ENCODE measurements around the gene ZNF511. TPM values are rescaled to one million over a fixed set of nuclear protein-coding genes. Genes with fewer than 3 reads are reported as not detected.

Gene ZNF511
- total and polyA plus RNA-seq, 2 of the 4 experiments (the other 2 are of a cell fraction) = 13.6 to 32.6 TPM

GRCh38 chr10:133303206-133303605 is 5.5 kb upstream of the ZNF511 start:
- no peak overlapping the region for H2BK5ac ChIP-seq (ENCODE audit: low read depth, low read length, poor library complexity, severe bottlenecking)
- H3K14ac ChIP-seq (replicated peaks; ENCODE audit: low read depth, low read length) = no peak overlapping the region
- H3K36me3 ChIP-seq (ENCODE audit: control insufficient read depth, insufficient read depth, low read length) = peaks cover 26% of the 10 kb centered on the region
- H2AFZ ChIP-seq (replicated peaks; ENCODE audit: low read length, poor library complexity) = no peak overlapping the region
- in situ Hi-C loops (cut with MboI; ENCODE audit: low sequenced_read_pairs) = no loop called here
- intact Hi-C loops (cut with micrococcal nuclease) = no loop called here
- no peaks in the 10 kb centered on the region for H3K9me3 ChIP-seq (ENCODE audit: control insufficient read depth, insufficient read depth, low read length)
- no peak overlapping the region for H2BK20ac ChIP-seq (ENCODE audit: low read depth, low read length)
- ChIA-PET POLR2A (ENCODE audit: unreplicated experiment) (no interaction called here), CTCF (interaction anchor here (1.2 kb wide), 1 partner anchor 159 kb away, joined by 4 read pairs; no protein-coding TSS in a partner anchor)
- H4K8ac ChIP-seq (ENCODE audit: low read depth in 2 of 2, low read length in 2 of 2) = no peak overlapping the region
- H3K4me3 ChIP-seq (ENCODE audit: insufficient read depth, low read depth, low read length) = no peak overlapping the region
- H2AK5ac ChIP-seq (ENCODE audit: low read depth, low read length) = no peak overlapping the region
- peaks cover 15 to 55% of the 10 kb centered on the region in 2 experiments for H3K79me1 ChIP-seq (ENCODE audit: low read depth in 1 of 2, low read length in 2 of 2)
- no peaks in the 10 kb centered on the region for H3K27me3 ChIP-seq (ENCODE audit: control insufficient read depth, insufficient read depth, low read length)
- no peak overlapping the region for H2BK15ac ChIP-seq (ENCODE audit: low read depth, low read length)
- H3K27ac ChIP-seq (ENCODE audit: insufficient read depth, low read length) = no peak overlapping the region
- ATAC-seq (ENCODE audit: low read depth) (no peak), DNase-seq (no peak)
- H3K4me1 ChIP-seq (ENCODE audit: control insufficient read depth, insufficient read depth, low read length) = peaks cover 5% of the 10 kb centered on the region
- H3K23ac ChIP-seq (ENCODE audit: low read depth, low read length) = no peak overlapping the region
- no peak overlapping the region for H4K5ac ChIP-seq (ENCODE audit: low read depth, low read length)
- TF ChIP-seq RFX5 (IDR thresholded peaks at IDR 0.05; ENCODE audit: low read depth, low read length) = no peak
- TF ChIP-seq FOS (IDR thresholded peaks at IDR 0.05; ENCODE audit: low read depth, low read length) = no peak
- no peak for TF ChIP-seq CTCF (conservative IDR thresholded peaks at IDR 0.05; ENCODE audit: low read depth, low read length)
- TF ChIP-seq RAD21 (IDR thresholded peaks at IDR 0.05; ENCODE audit: low read length) = no peak
- no peak for TF ChIP-seq MAFK (IDR thresholded peaks at IDR 0.05; ENCODE audit: low read depth, low read length)
- no peak for TF ChIP-seq POLR2A (IDR thresholded peaks at IDR 0.05; ENCODE audit: low read depth, low read length)
- no peak for TF ChIP-seq RCOR1 (IDR thresholded peaks at IDR 0.05; ENCODE audit: insufficient replicate concordance, low read length)
- TF ChIP-seq ELK1 (IDR thresholded peaks at IDR 0.05; ENCODE audit: borderline replicate concordance, low read depth, low read length) = no peak
- no peak for TF ChIP-seq CEBPB (IDR thresholded peaks at IDR 0.05; ENCODE audit: low read depth, low read length)
- no peak for TF ChIP-seq USF2 (IDR thresholded peaks at IDR 0.05; ENCODE audit: low read depth, low read length)
- H3K4me2 ChIP-seq (ENCODE audit: low read depth, low read length) = no peak overlapping the region
- H4K20me1 ChIP-seq (ENCODE audit: insufficient read depth, low read length) = peaks cover 48% of the 10 kb centered on the region
- 66% methylated on average over 3 of the region's 10 CpGs; no CpG with 5 or more reads in 1 of the 2 experiments for WGBS, 2 experiments (ENCODE audit: extremely low coverage in 2 of 2, insufficient read length in 1 of 2)
- no TSS peak for BruUV-seq (replicated peaks)
- no peak overlapping the region for H2BK120ac ChIP-seq (ENCODE audit: low read depth, low read length)
- no peak overlapping the region for H3K4ac ChIP-seq (ENCODE audit: low read depth, low read length)
- H4K91ac ChIP-seq (ENCODE audit: insufficient read depth, low read depth, low read length) = no peak overlapping the region
- no peak overlapping the region for H3K18ac ChIP-seq (ENCODE audit: low read depth, low read length)
- H2AK9ac ChIP-seq (replicated peaks; ENCODE audit: low read depth, low read length, poor library complexity) = no peak overlapping the region
- peaks cover 9% of the 10 kb centered on the region; the same call in 1 of the 2 replicates for H3K9me1 ChIP-seq (ENCODE audit: insufficient read depth, low read length)
- dilution Hi-C loops (cut with HindIII; ENCODE audit: low sequenced_read_pairs, unreplicated experiment) = no loop called here
- H3K56ac ChIP-seq (ENCODE audit: extremely low read depth, insufficient read depth, low read length) = no peak overlapping the region
- H3K9ac ChIP-seq (ENCODE audit: low read depth, low read length) = no peak overlapping the region
